GM12878 (cell line): Measurements from ENCODE around the gene NINJ1. TPM values are rescaled to one million over a fixed set of nuclear protein-coding genes. Genes with fewer than 3 reads are reported as not detected.

ENCODE experiments used
- ATF3 ChIP-seq: IDR thresholded peaks from 2 replicates; pipeline ENCODE4 v1.6.1; 2011; ENCODE audit warnings: low read depth, mild to moderate bottlenecking, low read length, moderate library complexity, borderline replicate concordance; ENCODE audit errors: extremely low read depth
- CREB1 ChIP-seq: IDR thresholded peaks from 2 replicates; pipeline ENCODE4 v1.6.1; 2012; ENCODE audit warnings: low read depth, mild to moderate bottlenecking, inconsistent platforms
- EP300 ChIP-seq, 2 experiments: fragments of 150-350 bp in 1 of 2; IDR thresholded peaks; 2 replicates each; pipeline ENCODE4 v1.6.1; 2011 to 2012; ENCODE audit warnings: low read depth in 2 of 2, low read length in 2 of 2, borderline replicate concordance in 1 of 2, improper control_type of control experiment in 1 of 2, inconsistent platforms in 1 of 2; ENCODE audit not compliant: control insufficient read depth in 1 of 2
- MTA3 ChIP-seq: IDR thresholded peaks from 2 replicates; pipeline ENCODE4 v1.6.1; 2012; ENCODE audit warnings: low read length, inconsistent platforms, borderline replicate concordance
- NBN ChIP-seq: fragments of 450-650 bp; IDR thresholded peaks from 2 replicates; pipeline ENCODE4 v1.6.1; 2016
- NFYB ChIP-seq: IDR thresholded peaks from 2 replicates; pipeline ENCODE4 v1.6.1; 2011; ENCODE audit warnings: low read depth, mild to moderate bottlenecking, low read length, improper control_type of control experiment, moderate library complexity; ENCODE audit not compliant: insufficient read depth
- POLR2AphosphoS2 ChIP-seq: IDR thresholded peaks from 2 replicates; pipeline ENCODE4 v1.6.1; 2011; ENCODE audit warnings: low read depth, mild to moderate bottlenecking, low read length, improper control_type of control experiment, moderate library complexity
- RBBP5 ChIP-seq: fragments of 200-600 bp; sonication (generic); conservative IDR thresholded peaks from 2 replicates; pipeline ENCODE4 v1.6.1; 2016
- RUNX3 ChIP-seq: IDR thresholded peaks from 2 replicates; pipeline ENCODE4 v1.6.1; 2012; ENCODE audit warnings: low read length, inconsistent platforms
- SMAD1 ChIP-seq: fragments of 450-650 bp; IDR thresholded peaks from 2 replicates; pipeline ENCODE4 v1.6.1; 2018; ENCODE audit warnings: mild to moderate bottlenecking, low read depth; ENCODE audit not compliant: partially characterized antibody
- TCF7 ChIP-seq: IDR thresholded peaks from 2 replicates; pipeline ENCODE4 v1.6.1; 2014; ENCODE audit warnings: antibody characterized with exemption, borderline replicate concordance
- polyA plus RNA-seq, 11 experiments: library from polyadenylated mRNA; depleted of rRNA in 4 of 11; unstranded in 6 of 11; stranded (reverse) in 5 of 11; fragments of >200 nt; fragmentation: Nextera tagmentation in 4 of 11; fragmentation: Illumina TruSeq in 1 of 11; extraction: Ambion mirVana in 4 of 11; extraction: Trizol in 1 of 11; gene quantifications; 1 replicate in 1 of 11; 2 replicates in 10 of 11; pipeline versions ENCODE4 v1.2.1 to v1.2.3, GENCODE V29; 2011 to 2016; ENCODE audit warnings: inconsistent platforms in 2 of 11, missing spikeins in 2 of 11, low read depth in 1 of 11
- total RNA-seq, 4 experiments: library from RNA; depleted of rRNA in 3 of 4; stranded (reverse); fragments of >200 nt in 3 of 4; fragmentation: Illumina TruSeq in 1 of 4; extraction: Trizol in 1 of 4; gene quantifications; 2 replicates each; pipeline versions ENCODE4 v1.2.1 to v1.2.3, GENCODE V29; 2013 to 2021
- TF ChIP-seq, protein P1 (sequence below): fragments of 450-650 bp; conservative IDR thresholded peaks from 2 replicates; pipeline ENCODE4 v1.6.1; 2017; ENCODE audit warnings: mild to moderate bottlenecking, moderate library complexity
- TF ChIP-seq, protein P2 (sequence below): IDR thresholded peaks from 2 replicates; pipeline ENCODE4 v1.6.1; 2012; ENCODE audit warnings: low read depth, low read length, improper control_type of control experiment

NINJ1 gene
- total and polyA plus RNA-seq, 10 of the 15 experiments (the other 5 are each of a cell fraction or from before 2014, with no cell fraction given): 0.64 to 33.5 (median 17.1) TPM

DNA sequence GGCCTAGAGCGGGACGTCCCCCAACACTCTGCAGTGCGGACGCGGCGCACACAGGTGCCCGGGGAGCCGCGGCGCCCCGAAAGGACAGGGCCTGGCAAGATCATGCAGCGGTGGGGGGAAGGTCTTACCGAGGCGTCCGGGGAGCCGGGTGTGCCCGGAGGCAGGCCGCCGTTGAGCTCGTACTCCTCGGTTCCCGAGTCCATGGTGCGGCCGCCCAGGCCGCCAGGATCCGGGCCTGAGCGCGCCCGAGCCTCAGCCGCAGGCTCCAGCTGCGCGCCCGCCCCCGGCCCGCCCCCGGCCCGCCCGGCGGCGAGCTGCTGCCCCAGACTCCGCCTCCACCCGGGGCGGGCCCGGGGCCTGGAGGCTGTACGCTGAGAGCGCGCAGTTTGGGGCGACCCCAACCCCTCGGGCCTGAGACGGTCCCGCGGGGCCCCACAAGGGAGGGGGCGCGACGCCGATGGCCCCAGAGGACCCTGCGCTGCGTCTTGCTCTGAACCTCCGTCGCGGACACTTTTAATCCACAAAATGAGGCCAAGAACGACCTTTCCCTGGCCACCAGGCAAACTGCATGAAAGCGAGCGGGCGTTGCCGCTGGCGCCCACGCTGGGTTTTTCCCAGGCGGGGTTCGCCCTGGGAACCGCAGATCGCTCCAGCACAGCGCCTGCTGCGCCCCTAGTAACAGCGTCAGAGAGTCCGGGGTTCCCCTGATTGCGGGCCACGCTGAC lies at the start of gene NINJ1 (continued):
- TF ChIP-seq, protein P1, sequence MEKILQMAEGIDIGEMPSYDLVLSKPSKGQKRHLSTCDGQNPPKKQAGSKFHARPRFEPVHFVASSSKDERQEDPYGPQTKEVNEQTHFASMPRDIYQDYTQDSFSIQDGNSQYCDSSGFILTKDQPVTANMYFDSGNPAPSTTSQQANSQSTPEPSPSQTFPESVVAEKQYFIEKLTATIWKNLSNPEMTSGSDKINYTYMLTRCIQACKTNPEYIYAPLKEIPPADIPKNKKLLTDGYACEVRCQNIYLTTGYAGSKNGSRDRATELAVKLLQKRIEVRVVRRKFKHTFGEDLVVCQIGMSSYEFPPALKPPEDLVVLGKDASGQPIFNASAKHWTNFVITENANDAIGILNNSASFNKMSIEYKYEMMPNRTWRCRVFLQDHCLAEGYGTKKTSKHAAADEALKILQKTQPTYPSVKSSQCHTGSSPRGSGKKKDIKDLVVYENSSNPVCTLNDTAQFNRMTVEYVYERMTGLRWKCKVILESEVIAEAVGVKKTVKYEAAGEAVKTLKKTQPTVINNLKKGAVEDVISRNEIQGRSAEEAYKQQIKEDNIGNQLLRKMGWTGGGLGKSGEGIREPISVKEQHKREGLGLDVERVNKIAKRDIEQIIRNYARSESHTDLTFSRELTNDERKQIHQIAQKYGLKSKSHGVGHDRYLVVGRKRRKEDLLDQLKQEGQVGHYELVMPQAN: peak; percentile 68; the same call in 1 of the 2 replicates
- TF ChIP-seq MTA3 (no peak), SMAD1 (peak; percentile 45), RBBP5 (0 out of 2 replicates have a peak, but pooled peaks have one; percentile 41), ATF3 (no peak), EP300 (IDR thresholded peaks at IDR 0.05; ENCODE audit: borderline replicate concordance in 1 of 2, control insufficient read depth in 1 of 2, low read depth in 2 of 2, low read length in 2 of 2) (peak; percentile 49 to 72; a peak in 3 of 4 replicates), POLR2AphosphoS2 (peak; percentile 73; the same call in 1 of the 2 replicates), NBN (peak; percentile 75), CREB1 (peak; percentile 86), NFYB (no peak), TCF7 (no peak; the same call in 1 of the 2 replicates), RUNX3 (peak; percentile 91)
- TF ChIP-seq, protein P2, sequence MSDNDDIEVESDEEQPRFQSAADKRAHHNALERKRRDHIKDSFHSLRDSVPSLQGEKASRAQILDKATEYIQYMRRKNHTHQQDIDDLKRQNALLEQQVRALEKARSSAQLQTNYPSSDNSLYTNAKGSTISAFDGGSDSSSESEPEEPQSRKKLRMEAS: 0 out of 2 replicates have a peak, but pooled peaks have one; percentile 35
